ENCODE measurements around the gene PDE6D.

Gene PDE6D

GRCh38 chr2:231706731-231707624, 74.1 kb downstream of the PDE6D start:
- DNase-seq, result peak; percentile 97

GRCh38 chr2:231704017-231704416, 77.1 kb downstream of the PDE6D start:
- no peak for DNase-seq

- DNase-seq, result no peak
Measured at GRCh38 chr2:231701456-231702373, 79.4 kb downstream of the PDE6D start.

- no peak for DNase-seq
Measured at GRCh38 chr2:231699006-231699405, 82.1 kb downstream of the PDE6D start.

- DNase-seq, result no peak
Measured at GRCh38 chr2:231696004-231696367, 85.1 kb downstream of the PDE6D start.

- no peak for DNase-seq
Measured at GRCh38 chr2:231693956-231694355, 87.1 kb downstream of the PDE6D start.

GRCh38 chr2:231692847-231693246, 88.2 kb downstream of the PDE6D start:
- DNase-seq, result no peak

GRCh38 chr2:231691251-231691772, 89.8 kb downstream of the PDE6D start:
- DNase-seq, result no peak

- DNase-seq, result no peak
Measured at GRCh38 chr2:231689124-231689893, 91.8 kb downstream of the PDE6D start.

GRCh38 chr2:231688719-231689118, 92.4 kb downstream of the PDE6D start:
- DNase-seq, result no peak

GRCh38 chr2:231687961-231688360, 93.1 kb downstream of the PDE6D start:
- DNase-seq, result no peak

GRCh38 chr2:231687133-231687852, 93.8 kb downstream of the PDE6D start:
- DNase-seq, result peak; percentile 23

- DNase-seq, result no peak
Measured at GRCh38 chr2:231686192-231687100, 94.6 kb downstream of the PDE6D start.

GRCh38 chr2:231685349-231686191, 95.5 kb downstream of the PDE6D start:
- DNase-seq, result no peak

- peak; percentile 40 for DNase-seq
Measured at GRCh38 chr2:231684314-231685223, 96.5 kb downstream of the PDE6D start.

- no peak for DNase-seq
Measured at GRCh38 chr2:231683292-231684235, 97.5 kb downstream of the PDE6D start.

- no peak for DNase-seq
Measured at GRCh38 chr2:231682603-231683291, 98.3 kb downstream of the PDE6D start.

Measured in NCI-H774 (cell line).